ENCODE results near the gene ITSN1.
"Not testable (repeated sequence)": the region's sequence is repeated elsewhere in the genome, so short reads cannot be mapped to it uniquely, and the experiment has no call there.

ITSN1 gene

DNA sequence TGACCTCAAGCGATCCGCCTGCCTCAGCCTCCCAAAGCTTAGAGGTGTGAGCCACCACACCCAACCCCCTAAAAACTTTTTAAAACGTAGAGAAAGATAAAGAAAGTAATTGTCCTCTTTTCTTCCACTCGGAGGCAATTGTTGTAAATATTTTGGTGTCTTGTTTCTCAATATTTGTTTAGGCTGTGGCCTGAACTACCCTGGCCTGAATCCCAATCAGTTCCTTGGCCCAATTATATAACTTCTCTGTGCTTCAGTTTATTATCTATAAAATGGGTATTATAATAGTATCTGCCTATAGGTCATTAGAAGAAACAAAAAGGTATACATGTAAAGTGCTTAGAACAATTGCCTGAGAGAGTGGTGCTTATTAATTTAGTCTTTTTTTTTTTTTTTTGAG, 275.1 kb downstream of the ITSN1 start:
- TF ChIP-seq, protein P1, sequence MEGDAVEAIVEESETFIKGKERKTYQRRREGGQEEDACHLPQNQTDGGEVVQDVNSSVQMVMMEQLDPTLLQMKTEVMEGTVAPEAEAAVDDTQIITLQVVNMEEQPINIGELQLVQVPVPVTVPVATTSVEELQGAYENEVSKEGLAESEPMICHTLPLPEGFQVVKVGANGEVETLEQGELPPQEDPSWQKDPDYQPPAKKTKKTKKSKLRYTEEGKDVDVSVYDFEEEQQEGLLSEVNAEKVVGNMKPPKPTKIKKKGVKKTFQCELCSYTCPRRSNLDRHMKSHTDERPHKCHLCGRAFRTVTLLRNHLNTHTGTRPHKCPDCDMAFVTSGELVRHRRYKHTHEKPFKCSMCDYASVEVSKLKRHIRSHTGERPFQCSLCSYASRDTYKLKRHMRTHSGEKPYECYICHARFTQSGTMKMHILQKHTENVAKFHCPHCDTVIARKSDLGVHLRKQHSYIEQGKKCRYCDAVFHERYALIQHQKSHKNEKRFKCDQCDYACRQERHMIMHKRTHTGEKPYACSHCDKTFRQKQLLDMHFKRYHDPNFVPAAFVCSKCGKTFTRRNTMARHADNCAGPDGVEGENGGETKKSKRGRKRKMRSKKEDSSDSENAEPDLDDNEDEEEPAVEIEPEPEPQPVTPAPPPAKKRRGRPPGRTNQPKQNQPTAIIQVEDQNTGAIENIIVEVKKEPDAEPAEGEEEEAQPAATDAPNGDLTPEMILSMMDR (IDR thresholded peaks at IDR 0.05; ENCODE audit: insufficient read depth, missing control alignments): no peak
- no peak for FAIRE-seq
- no peak for DNase-seq (ENCODE audit: insufficient read length, low spot score)

DNA sequence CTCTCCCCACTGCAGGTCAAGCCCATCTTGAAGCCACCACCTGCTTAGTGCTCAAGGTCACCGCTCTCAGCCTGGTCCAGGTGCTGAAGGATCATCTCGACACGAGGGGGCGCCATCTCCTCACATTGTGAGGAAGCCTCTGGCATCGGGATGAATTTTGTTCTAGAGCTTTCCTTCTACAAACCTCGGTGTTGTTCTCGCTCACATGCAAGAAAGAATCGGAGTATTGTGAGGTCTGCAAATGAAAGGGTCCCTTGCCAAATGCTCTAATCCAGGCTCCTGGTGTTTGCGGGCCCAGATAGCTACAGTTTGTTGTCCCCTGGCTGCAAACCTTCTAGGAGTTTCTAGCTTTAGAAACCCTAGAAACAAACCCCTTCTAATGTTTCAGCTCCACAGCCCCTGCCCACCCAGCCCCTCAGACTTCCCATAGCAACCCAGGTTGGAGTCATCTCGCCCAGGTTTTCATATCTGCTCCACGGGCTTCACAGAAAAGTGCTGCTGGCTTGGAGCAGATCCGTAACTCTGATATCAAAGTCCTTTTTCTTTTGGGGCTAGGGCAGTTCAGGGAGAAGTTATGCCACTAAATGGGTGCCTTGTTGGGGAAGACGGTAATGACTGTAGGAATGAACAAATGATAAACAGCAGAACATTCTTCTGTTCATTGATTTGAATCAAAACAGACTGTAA, 281.9 kb downstream of the ITSN1 start:
- TF ChIP-seq, protein P1 (IDR thresholded peaks at IDR 0.05; ENCODE audit: insufficient read depth, missing control alignments): peak; percentile 90
- peak; percentile 55 for DNase-seq (ENCODE audit: insufficient read length, low spot score)
- no peak for FAIRE-seq

DNA sequence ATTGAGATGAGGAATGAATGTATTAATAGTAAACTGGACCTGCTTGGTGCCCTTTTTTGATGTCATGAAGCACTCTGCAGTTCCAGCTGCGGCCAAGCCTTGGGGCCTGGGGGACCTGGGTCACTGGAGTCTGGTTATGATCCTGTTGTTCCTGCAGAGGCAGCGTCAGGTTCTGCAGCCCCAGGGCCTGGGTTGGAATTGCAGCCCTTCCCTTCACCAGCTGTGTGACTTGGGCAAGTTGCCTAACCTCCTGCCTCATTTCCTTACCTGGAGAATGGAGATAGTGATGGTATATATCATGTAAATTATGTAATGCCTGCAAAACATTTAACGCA, 282.4 kb downstream of the ITSN1 start:
- TF ChIP-seq, protein P1 (IDR thresholded peaks at IDR 0.05; ENCODE audit: insufficient read depth, missing control alignments): no peak
- no peak for FAIRE-seq
- DNase-seq (ENCODE audit: insufficient read length, low spot score): no peak

DNA sequence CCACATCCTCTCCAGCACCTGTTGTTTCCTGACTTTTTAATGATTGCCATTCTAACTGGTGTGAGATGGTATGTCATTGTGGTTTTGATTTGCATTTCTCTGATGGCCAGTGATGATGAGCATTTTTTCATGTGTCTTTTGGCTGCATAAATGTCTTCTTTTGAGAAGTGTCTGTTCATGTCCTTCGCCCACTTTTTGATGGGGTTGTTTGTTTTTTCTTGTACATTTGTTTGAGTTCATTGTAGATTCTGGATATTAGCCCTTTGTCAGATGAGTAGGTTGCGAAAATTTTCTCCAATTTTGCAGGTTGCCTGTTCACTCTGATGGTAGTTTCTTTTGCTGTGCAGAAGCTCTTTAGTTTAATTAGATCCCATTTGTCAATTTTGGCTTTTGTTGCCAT, 283.9 kb downstream of the ITSN1 start:
- not testable (repeated sequence) for FAIRE-seq

DNA sequence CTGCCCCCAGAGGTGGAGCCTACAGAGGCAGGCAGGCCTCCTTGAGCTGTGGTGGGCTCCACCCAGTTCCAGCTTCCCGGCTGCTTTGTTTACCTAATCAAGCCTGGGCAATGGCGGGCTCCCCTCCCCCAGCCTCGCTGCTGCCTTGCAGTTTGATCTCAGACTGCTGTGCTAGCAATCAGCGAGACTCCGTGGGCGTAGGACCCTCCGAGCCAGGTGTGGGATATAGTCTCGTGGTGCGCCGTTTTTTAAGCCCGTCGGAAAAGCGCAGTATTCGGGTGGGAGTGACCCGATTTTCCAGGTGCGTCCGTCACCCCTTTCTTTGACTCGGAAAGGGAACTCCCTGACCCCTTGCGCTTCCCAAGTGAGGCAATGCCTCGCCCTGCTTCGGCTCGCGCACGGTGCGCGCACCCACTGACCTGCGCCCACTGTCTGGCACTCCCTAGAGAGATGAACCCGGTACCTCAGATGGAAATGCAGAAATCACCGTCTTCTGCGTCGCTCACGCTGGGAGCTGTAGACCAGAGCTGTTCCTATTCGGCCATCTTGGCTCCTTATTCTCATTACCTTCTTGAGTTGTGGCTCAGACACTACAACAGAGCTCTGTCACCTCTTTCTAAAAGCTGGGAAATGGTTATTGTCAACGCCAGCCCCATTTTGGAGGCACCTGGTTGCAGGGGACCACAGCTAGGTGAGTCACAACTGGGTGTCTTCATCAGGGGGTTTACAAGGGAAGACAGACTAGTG, 288.9 kb downstream of the ITSN1 start:
- not testable (repeated sequence) for DNase-seq (ENCODE audit: insufficient read length, low spot score); FAIRE-seq

More for the DNA sequence above, 283.9 kb downstream of the ITSN1 start:
- not testable (repeated sequence) for DNase-seq (ENCODE audit: insufficient read length, low spot score)

DNA sequence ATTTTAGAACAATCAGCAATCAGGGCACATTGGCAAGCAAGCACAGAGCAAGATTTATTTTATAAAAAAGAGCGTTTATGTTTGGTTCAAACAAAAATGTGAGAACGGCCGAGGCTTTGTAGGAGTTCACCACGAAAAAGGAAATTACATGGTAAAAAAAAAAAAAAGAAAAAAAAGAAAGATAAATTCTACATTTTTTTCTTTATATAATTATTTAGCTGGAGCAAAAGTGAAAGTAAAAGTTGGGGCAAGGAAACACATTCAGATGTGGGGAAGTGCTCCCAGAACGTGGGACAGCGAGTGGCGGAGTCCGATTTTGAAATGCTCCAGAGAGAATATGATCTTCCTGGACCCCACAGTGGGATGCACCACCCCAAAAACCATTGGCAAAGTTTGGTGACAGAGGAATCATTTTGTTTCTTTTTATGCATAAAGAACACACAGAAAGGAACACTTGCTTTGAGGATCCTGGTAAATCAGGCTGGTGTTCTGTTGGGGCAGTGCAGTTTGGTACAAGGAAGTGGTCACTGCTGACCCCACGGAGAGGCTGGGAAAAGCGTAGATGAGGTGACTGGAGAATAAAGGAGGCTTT, 289.6 kb downstream of the ITSN1 start:
- TF ChIP-seq, protein P1 (IDR thresholded peaks at IDR 0.05; ENCODE audit: insufficient read depth, missing control alignments): no peak
- FAIRE-seq (no peak), DNase-seq (ENCODE audit: insufficient read length, low spot score) (no peak)

DNA sequence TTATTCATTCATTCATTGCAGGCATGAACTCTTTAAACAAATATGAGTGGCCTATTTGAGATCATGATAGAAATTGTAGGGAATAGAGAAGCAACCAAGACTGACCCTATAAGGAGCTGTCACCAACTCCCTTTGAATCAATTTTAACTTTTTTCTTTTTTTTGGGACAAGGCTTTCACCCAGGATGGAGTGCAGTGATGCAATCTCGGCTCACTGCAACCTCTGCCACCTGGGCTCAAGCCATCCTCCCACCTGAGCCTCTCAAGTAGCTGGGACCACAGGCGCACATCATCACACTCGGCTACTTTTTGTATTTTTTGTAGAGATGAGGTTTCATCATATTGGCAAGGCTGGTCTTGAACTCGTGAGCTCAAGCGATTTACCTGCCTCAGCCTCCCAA, 290.4 kb downstream of the ITSN1 start:
- DNase-seq (ENCODE audit: insufficient read length, low spot score) (no peak), FAIRE-seq (no peak)
- TF ChIP-seq, protein P1 (IDR thresholded peaks at IDR 0.05; ENCODE audit: insufficient read depth, missing control alignments): no peak

Data from D721Med (cell line).